A549 (cell line): ENCODE results near the gene FOLR3.
"Not testable (repeated sequence)": the region's sequence is repeated elsewhere in the genome, so short reads cannot be mapped to it uniquely, and the experiment has no call there.

ENCODE experiments used
- BHLHE40 ChIP-seq: IDR thresholded peaks from 2 replicates; pipeline ENCODE4 v1.6.1; 2012; ENCODE audit warnings: low read depth, low read length, inconsistent platforms
- CBX2 ChIP-seq: fragments of 200-600 bp; sonication (generic); IDR thresholded peaks from 2 replicates; pipeline ENCODE4 v1.6.1; 2016; ENCODE audit warnings: low read depth, mild to moderate bottlenecking, borderline replicate concordance
- CBX8 ChIP-seq: fragments of 200-600 bp; sonication (generic); IDR thresholded peaks from 2 replicates; pipeline ENCODE4 v1.6.1; 2016
- CTCF ChIP-seq: fragments of >200 bp; sonication (Bioruptor Twin); formaldehyde crosslinking; IDR thresholded peaks from 3 replicates; pipeline ENCODE4 v1.5.1; 2016
- EP300 ChIP-seq, 2 experiments: fragments of >200 bp; sonication (Bioruptor Twin); formaldehyde crosslinking; IDR thresholded peaks; 2 replicates in 1 of 2; 3 replicates in 1 of 2; pipeline ENCODE4 v1.6.1; 2016 to 2017
- ESRRA ChIP-seq: fragments of 150-350 bp; IDR thresholded peaks from 2 replicates; pipeline ENCODE4 v1.6.1; 2014; ENCODE audit warnings: mild to moderate bottlenecking, low read length, borderline replicate concordance
- HOXA7 ChIP-seq: fragments of 250-450 bp; sonication (Bioruptor Pico); IDR thresholded peaks from 2 replicates; pipeline ENCODE4 v1.5.0; 2020; ENCODE audit warnings: mild to moderate bottlenecking, moderate library complexity
- POLR2AphosphoS2 ChIP-seq: conservative IDR thresholded peaks from 2 replicates; pipeline ENCODE4 v1.6.1; 2012; ENCODE audit warnings: low read length, improper control_type of control experiment, inconsistent platforms

GRCh38 chr11:72181553-72181958 is 46.0 kb downstream of the FOLR3 start:
- not testable (repeated sequence) for TF ChIP-seq EP300 (IDR thresholded peaks at IDR 0.05); HOXA7 (CRISPR knock-in tag); CBX8; CTCF; CBX2; BHLHE40; POLR2AphosphoS2; ESRRA
